Neural cell (in vitro differentiated cells): ENCODE results near the gene DCHS2.

Source experiments
- EP300 ChIP-seq: fragments of 450-650 bp; conservative IDR thresholded peaks from 2 replicates; pipeline ENCODE4 v1.6.1; 2014; ENCODE audit warnings: antibody characterized with exemption, mild to moderate bottlenecking, moderate library complexity; ENCODE audit not compliant: poor library complexity, severe bottlenecking
- EZH2 ChIP-seq: fragments of 200-600, 300-800 bp; shearing (Covaris generic), sonication (generic); IDR thresholded peaks from 2 replicates; pipeline ENCODE4 v1.6.1; 2014; ENCODE audit warnings: antibody characterized with exemption, low read length, borderline replicate concordance, mild to moderate bottlenecking; ENCODE audit not compliant: insufficient read depth, poor library complexity, severe bottlenecking
- MXI1 ChIP-seq: fragments of 450-650 bp; conservative IDR thresholded peaks from 2 replicates; pipeline ENCODE4 v1.6.1; 2014; ENCODE audit warnings: antibody characterized with exemption, mild to moderate bottlenecking; ENCODE audit not compliant: poor library complexity, severe bottlenecking
- POLR2AphosphoS5 ChIP-seq: IDR thresholded peaks from 2 replicates; pipeline ENCODE4 v1.6.1; 2012
- RAD21 ChIP-seq: fragments of 450-650 bp; conservative IDR thresholded peaks from 2 replicates; pipeline ENCODE4 v1.6.1; 2014; ENCODE audit warnings: antibody characterized with exemption, mild to moderate bottlenecking, moderate library complexity
- SMC3 ChIP-seq: fragments of 450-650 bp; conservative IDR thresholded peaks from 2 replicates; pipeline ENCODE4 v1.6.1; 2014; ENCODE audit warnings: antibody characterized with exemption, mild to moderate bottlenecking, moderate library complexity; ENCODE audit not compliant: poor library complexity
- TAF1 ChIP-seq: IDR thresholded peaks from 2 replicates; pipeline ENCODE4 v1.6.1; 2012; ENCODE audit warnings: low read depth
- TF ChIP-seq, protein P1 (sequence below): fragments of 450-650 bp; IDR thresholded peaks from 2 replicates; pipeline ENCODE4 v1.5.1; 2014; ENCODE audit warnings: antibody characterized with exemption, mild to moderate bottlenecking, moderate library complexity; ENCODE audit not compliant: poor library complexity, severe bottlenecking
- TF ChIP-seq, protein P2 (sequence below): IDR thresholded peaks from 2 replicates; pipeline ENCODE4 v1.6.1; 2012; ENCODE audit warnings: borderline replicate concordance

DNA sequence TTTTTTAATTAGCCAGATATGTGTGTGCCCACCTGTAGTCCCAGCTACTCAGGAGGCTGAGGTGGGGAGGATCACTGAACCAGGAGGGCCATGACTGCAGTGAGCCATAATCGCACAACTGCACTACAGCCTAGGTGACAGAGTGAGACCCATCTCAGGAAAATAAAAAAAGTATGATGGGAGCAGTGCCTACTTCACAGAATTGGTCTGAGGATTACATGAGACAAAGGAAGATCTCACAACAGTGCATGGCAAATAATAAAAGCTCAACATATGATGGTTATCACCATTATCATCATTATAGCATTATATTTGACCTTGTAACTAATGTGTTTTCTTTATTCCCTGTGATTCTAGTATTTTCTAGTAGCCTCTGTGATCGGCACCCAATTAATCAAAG is 19.9 kb upstream of the DCHS2 start:
- TF ChIP-seq EZH2 (no peak), POLR2AphosphoS5 (no peak), TAF1 (no peak), SMC3 (no peak), RAD21 (no peak), EP300 (no peak), MXI1 (no peak)
- TF ChIP-seq, protein P1, sequence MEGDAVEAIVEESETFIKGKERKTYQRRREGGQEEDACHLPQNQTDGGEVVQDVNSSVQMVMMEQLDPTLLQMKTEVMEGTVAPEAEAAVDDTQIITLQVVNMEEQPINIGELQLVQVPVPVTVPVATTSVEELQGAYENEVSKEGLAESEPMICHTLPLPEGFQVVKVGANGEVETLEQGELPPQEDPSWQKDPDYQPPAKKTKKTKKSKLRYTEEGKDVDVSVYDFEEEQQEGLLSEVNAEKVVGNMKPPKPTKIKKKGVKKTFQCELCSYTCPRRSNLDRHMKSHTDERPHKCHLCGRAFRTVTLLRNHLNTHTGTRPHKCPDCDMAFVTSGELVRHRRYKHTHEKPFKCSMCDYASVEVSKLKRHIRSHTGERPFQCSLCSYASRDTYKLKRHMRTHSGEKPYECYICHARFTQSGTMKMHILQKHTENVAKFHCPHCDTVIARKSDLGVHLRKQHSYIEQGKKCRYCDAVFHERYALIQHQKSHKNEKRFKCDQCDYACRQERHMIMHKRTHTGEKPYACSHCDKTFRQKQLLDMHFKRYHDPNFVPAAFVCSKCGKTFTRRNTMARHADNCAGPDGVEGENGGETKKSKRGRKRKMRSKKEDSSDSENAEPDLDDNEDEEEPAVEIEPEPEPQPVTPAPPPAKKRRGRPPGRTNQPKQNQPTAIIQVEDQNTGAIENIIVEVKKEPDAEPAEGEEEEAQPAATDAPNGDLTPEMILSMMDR = no peak
- TF ChIP-seq, protein P2, sequence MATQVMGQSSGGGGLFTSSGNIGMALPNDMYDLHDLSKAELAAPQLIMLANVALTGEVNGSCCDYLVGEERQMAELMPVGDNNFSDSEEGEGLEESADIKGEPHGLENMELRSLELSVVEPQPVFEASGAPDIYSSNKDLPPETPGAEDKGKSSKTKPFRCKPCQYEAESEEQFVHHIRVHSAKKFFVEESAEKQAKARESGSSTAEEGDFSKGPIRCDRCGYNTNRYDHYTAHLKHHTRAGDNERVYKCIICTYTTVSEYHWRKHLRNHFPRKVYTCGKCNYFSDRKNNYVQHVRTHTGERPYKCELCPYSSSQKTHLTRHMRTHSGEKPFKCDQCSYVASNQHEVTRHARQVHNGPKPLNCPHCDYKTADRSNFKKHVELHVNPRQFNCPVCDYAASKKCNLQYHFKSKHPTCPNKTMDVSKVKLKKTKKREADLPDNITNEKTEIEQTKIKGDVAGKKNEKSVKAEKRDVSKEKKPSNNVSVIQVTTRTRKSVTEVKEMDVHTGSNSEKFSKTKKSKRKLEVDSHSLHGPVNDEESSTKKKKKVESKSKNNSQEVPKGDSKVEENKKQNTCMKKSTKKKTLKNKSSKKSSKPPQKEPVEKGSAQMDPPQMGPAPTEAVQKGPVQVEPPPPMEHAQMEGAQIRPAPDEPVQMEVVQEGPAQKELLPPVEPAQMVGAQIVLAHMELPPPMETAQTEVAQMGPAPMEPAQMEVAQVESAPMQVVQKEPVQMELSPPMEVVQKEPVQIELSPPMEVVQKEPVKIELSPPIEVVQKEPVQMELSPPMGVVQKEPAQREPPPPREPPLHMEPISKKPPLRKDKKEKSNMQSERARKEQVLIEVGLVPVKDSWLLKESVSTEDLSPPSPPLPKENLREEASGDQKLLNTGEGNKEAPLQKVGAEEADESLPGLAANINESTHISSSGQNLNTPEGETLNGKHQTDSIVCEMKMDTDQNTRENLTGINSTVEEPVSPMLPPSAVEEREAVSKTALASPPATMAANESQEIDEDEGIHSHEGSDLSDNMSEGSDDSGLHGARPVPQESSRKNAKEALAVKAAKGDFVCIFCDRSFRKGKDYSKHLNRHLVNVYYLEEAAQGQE = no peak
